ENCODE measurements around the gene CAPN14. TPM values are rescaled to one million over a fixed set of nuclear protein-coding genes. Genes with fewer than 3 reads are reported as not detected.

Gene CAPN14
- total and polyA plus RNA-seq, 4 donors = 0.03 to 0.26 (median 0.14) TPM

DNA sequence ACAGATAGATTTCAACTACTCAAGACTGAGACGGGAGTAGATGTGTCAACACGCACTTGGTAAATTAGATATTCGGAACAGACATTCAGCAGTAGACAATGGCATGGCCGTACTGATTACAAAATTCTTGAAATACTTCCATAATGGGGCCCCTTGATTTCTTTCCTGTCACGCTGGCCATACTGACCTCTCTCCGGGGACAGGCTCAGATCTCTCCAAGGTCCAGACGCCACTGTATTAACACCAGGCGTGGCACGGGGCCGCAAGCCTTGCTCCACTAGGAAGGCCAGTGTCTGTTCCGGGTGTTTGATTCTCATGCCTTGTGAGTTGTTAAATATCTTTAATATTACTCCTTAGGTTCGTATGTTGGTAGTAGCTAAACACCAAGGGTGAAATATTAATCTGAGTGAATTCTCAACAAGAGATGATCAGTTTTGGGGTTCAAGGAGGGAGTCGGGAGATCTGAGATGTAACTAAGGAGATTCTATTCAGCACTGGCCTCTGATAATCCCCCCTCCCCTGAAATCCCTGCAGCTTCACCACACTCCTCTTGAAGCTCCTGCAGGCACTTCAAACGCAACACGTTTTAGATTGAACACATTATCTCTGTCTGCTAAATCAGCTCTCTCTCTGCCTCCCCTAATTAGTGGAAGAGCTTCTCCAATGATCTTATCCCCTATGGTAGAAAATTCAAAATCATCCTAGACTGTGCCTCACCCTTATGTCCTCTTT, 14.4 kb upstream of the CAPN14 start:
- no peaks in the 10 kb centered on the region for H3K9me3 ChIP-seq (ENCODE audit: control insufficient read depth in 4 of 4, insufficient read depth in 3 of 4, low read length in 3 of 4)
- ATAC-seq (ENCODE audit: insufficient read depth, low FRiP score) (no peak), DNase-seq (no peak)
- WGBS, 2 donors = 62 to 70% methylated on average over 15 of the region's 15 CpGs
- no peak overlapping the region for H3K9ac ChIP-seq (ENCODE audit: insufficient read depth in 1 of 2, low read length in 2 of 2)
- peaks cover 0 to 4% (median 2%) of the 10 kb centered on the region in 3 donors for H3K27me3 ChIP-seq (ENCODE audit: control insufficient read depth in 3 of 3, insufficient read depth in 3 of 3, low read length in 2 of 3)
- H3K36me3 ChIP-seq (ENCODE audit: control insufficient read depth in 4 of 4, insufficient read depth in 4 of 4, low read length in 4 of 4) = no peaks in the 10 kb centered on the region
- H3K4me1 ChIP-seq (ENCODE audit: control insufficient read depth in 5 of 5, insufficient read depth in 5 of 5, low read length in 5 of 5) = peaks cover 0 to 24% (median 5%) of the 10 kb centered on the region in 5 donors
- no peak overlapping the region for H3K27ac ChIP-seq (ENCODE audit: low read depth in 1 of 2, low read length in 1 of 2)
- TF ChIP-seq, protein P1, sequence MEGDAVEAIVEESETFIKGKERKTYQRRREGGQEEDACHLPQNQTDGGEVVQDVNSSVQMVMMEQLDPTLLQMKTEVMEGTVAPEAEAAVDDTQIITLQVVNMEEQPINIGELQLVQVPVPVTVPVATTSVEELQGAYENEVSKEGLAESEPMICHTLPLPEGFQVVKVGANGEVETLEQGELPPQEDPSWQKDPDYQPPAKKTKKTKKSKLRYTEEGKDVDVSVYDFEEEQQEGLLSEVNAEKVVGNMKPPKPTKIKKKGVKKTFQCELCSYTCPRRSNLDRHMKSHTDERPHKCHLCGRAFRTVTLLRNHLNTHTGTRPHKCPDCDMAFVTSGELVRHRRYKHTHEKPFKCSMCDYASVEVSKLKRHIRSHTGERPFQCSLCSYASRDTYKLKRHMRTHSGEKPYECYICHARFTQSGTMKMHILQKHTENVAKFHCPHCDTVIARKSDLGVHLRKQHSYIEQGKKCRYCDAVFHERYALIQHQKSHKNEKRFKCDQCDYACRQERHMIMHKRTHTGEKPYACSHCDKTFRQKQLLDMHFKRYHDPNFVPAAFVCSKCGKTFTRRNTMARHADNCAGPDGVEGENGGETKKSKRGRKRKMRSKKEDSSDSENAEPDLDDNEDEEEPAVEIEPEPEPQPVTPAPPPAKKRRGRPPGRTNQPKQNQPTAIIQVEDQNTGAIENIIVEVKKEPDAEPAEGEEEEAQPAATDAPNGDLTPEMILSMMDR (IDR thresholded peaks at IDR 0.05; ENCODE audit: control extremely low read depth, extremely low read depth) = no peak
- H3K4me3 ChIP-seq = no peak overlapping the region

DNA sequence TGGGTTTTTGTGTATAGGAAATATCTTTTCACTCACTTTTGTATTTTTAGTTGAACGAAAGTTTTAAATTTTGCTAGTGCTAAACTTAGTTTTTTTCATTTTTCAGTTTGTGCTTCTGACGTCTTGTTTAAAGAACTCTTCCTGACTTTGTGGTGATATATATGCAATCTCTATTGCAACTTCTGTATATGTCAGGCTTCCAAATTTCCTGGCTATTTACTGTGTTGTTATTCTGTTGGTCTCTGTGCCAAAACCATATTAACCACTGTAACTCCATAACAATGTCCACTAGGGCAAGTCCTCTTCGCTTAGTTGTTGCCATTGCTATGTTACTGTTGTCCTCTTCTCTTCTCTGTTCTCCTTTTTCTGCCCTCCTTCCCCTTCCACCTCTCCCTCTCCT, 13.4 kb upstream of the CAPN14 start:
- H3K9me3 ChIP-seq (ENCODE audit: control insufficient read depth in 4 of 4, insufficient read depth in 3 of 4, low read length in 3 of 4) = no peaks in the 10 kb centered on the region
- no peak for ATAC-seq (ENCODE audit: insufficient read depth, low FRiP score)

GRCh38 chr2:31228717-31229116, 11.4 kb upstream of the CAPN14 start:
- DNase-seq = no peak
- Histone ChIP-seq H3K4me1 (ENCODE audit: control insufficient read depth in 5 of 5, insufficient read depth in 5 of 5, low read length in 5 of 5) (peaks cover 0 to 13% (median 0%) of the 10 kb centered on the region in 5 donors), H3K9ac (ENCODE audit: insufficient read depth in 1 of 2, low read length in 2 of 2) (no peak overlapping the region), H3K4me3 (no peak overlapping the region), H3K27me3 (ENCODE audit: control insufficient read depth in 3 of 3, insufficient read depth in 3 of 3, low read length in 2 of 3) (peaks cover 0 to 12% (median 6%) of the 10 kb centered on the region in 3 donors), H3K36me3 (ENCODE audit: control insufficient read depth in 4 of 4, insufficient read depth in 4 of 4, low read length in 4 of 4) (no peaks in the 10 kb centered on the region), H3K9me3 (ENCODE audit: control insufficient read depth in 4 of 4, insufficient read depth in 3 of 4, low read length in 3 of 4) (no peaks in the 10 kb centered on the region), H3K27ac (ENCODE audit: low read depth in 1 of 2, low read length in 1 of 2) (no peak overlapping the region)
- no peak for ATAC-seq (ENCODE audit: insufficient read depth, low FRiP score)
- TF ChIP-seq, protein P1 (IDR thresholded peaks at IDR 0.05; ENCODE audit: control extremely low read depth, extremely low read depth) = no peak
- WGBS, 2 donors = 85 to 92% methylated on average over 3 of the region's 3 CpGs

More for the DNA sequence above, 13.4 kb upstream of the CAPN14 start:
- peak in 2 of 3 donors; percentile 30 to 36 for DNase-seq
- TF ChIP-seq, protein P1 (IDR thresholded peaks at IDR 0.05; ENCODE audit: control extremely low read depth, extremely low read depth) = no peak
- peaks cover 0 to 11% (median 3%) of the 10 kb centered on the region in 3 donors for H3K27me3 ChIP-seq (ENCODE audit: control insufficient read depth in 3 of 3, insufficient read depth in 3 of 3, low read length in 2 of 3)
- H3K9ac ChIP-seq (ENCODE audit: insufficient read depth in 1 of 2, low read length in 2 of 2) = no peak overlapping the region
- H3K4me3 ChIP-seq = no peak overlapping the region
- H3K36me3 ChIP-seq (ENCODE audit: control insufficient read depth in 4 of 4, insufficient read depth in 4 of 4, low read length in 4 of 4) = no peaks in the 10 kb centered on the region
- H3K27ac ChIP-seq (ENCODE audit: low read depth in 1 of 2, low read length in 1 of 2) = no peak overlapping the region
- peaks cover 0 to 24% (median 5%) of the 10 kb centered on the region in 5 donors for H3K4me1 ChIP-seq (ENCODE audit: control insufficient read depth in 5 of 5, insufficient read depth in 5 of 5, low read length in 5 of 5)
- WGBS, 2 donors = 54 to 57% methylated on average over 3 of the region's 3 CpGs

All from lung (tissue), 12 donors.